Upper lobe of left lung (tissue), 4 donors: ENCODE results near the gene SLC10A7.

Source experiments
- CTCF ChIP-seq, 6 experiments: fragments of 450-650 bp in 4 of 6; fragments of 200-600 bp in 2 of 6; sonication (generic) in 2 of 6; IDR thresholded peaks; one replicate each; pipeline ENCODE4 v1.5.1; 2016 to 2019; ENCODE audit warnings: antibody characterized with exemption in 6 of 6
- POLR2A ChIP-seq, 4 donors: fragments of 450-650 bp; IDR thresholded peaks; one replicate each; pipeline ENCODE4 v1.5.1; 2016 to 2017; ENCODE audit warnings: antibody characterized with exemption in 4 of 4, mild to moderate bottlenecking in 2 of 4
- POLR2AphosphoS5 ChIP-seq, 2 donors: sonication (generic); formaldehyde crosslinking; IDR thresholded peaks; one replicate each; pipeline ENCODE4 v1.5.1; 2017; ENCODE audit warnings: antibody characterized with exemption in 2 of 2

- TF ChIP-seq POLR2A (IDR thresholded peaks at IDR 0.05) (no peak), CTCF (IDR thresholded peaks at IDR 0.05) (no peak), POLR2AphosphoS5 (IDR thresholded peaks at IDR 0.05) (no peak)
Observed at GRCh38 chr4:146246381-146246780, 275.4 kb downstream of the SLC10A7 start.
